ENCODE measurements around the gene LGMN. TPM values are rescaled to one million over a fixed set of nuclear protein-coding genes. Genes with fewer than 3 reads are reported as not detected.

LGMN gene
- total RNA-seq, 2 experiments from 2014 or later, result 22.1 to 27.7 TPM

- Histone ChIP-seq H3K4me3 (ENCODE audit: low read depth, low read length, poor library complexity, severe bottlenecking) (no peak overlapping the region), H3K79me2 (ENCODE audit: insufficient read depth, low read depth, low read length) (no peaks in the 10 kb centered on the region), H3K36me3 (ENCODE audit: insufficient read depth, low read length) (no peaks in the 10 kb centered on the region), H4K20me1 (ENCODE audit: insufficient read depth, low read length) (no peaks in the 10 kb centered on the region), H2AFZ (ENCODE audit: low read length) (no peak overlapping the region), H3K9me3 (ENCODE audit: low read length) (no peaks in the 10 kb centered on the region), H3K27ac (ENCODE audit: low read depth, low read length, poor library complexity, severe bottlenecking) (no peak overlapping the region), H3K4me2 (ENCODE audit: low read length) (no peak overlapping the region), H3K4me1 (ENCODE audit: insufficient read depth, low read length, poor library complexity, severe bottlenecking) (no peaks in the 10 kb centered on the region), H3K9me2 (ENCODE audit: insufficient read depth, low read length) (no peaks in the 10 kb centered on the region)
- POLR2A ChIA-PET, result interaction anchor here (0.9 kb wide), 1 partner anchor 90 kb away, joined by 4 read pairs; no protein-coding TSS in a partner anchor
- TF ChIP-seq CTCF (conservative IDR thresholded peaks at IDR 0.05; ENCODE audit: low read length) (peak; percentile 71), EZH2phosphoT487 (IDR thresholded peaks at IDR 0.05; ENCODE audit: borderline replicate concordance, low read depth, low read length) (no peak)
- intact Hi-C loops (cut with micrococcal nuclease; ENCODE audit: unreplicated experiment), result no loop called here
- DNase-seq (ENCODE audit: low spot score), result peak; percentile 28
- BruUV-seq (replicated peaks), result no TSS peak
- CTCF ChIA-PET (ENCODE audit: unreplicated experiment), result interaction anchor here (0.6 kb wide), 1 partner anchor 92 kb away, joined by 5 read pairs; no protein-coding TSS in a partner anchor
Observed at GRCh38 chr14:92690171-92691011, 58.0 kb downstream of the LGMN start.

GRCh38 chr14:92688434-92689375 is 59.7 kb downstream of the LGMN start:
- intact Hi-C loops (cut with micrococcal nuclease; ENCODE audit: unreplicated experiment), result no loop called here
- no peaks in the 10 kb centered on the region for H4K20me1 ChIP-seq (ENCODE audit: insufficient read depth, low read length)
- no TSS peak for BruUV-seq (replicated peaks)
- no peak overlapping the region for H3K4me2 ChIP-seq (ENCODE audit: low read length)
- H2AFZ ChIP-seq (ENCODE audit: low read length), result no peak overlapping the region
- H3K4me1 ChIP-seq (ENCODE audit: insufficient read depth, low read length, poor library complexity, severe bottlenecking), result no peaks in the 10 kb centered on the region
- CTCF ChIA-PET (ENCODE audit: unreplicated experiment), result no interaction called here
- H3K36me3 ChIP-seq (ENCODE audit: insufficient read depth, low read length), result no peaks in the 10 kb centered on the region
- H3K9me2 ChIP-seq (ENCODE audit: insufficient read depth, low read length), result no peaks in the 10 kb centered on the region
- no peak for TF ChIP-seq CTCF (conservative IDR thresholded peaks at IDR 0.05; ENCODE audit: low read length)
- TF ChIP-seq EZH2phosphoT487 (IDR thresholded peaks at IDR 0.05; ENCODE audit: borderline replicate concordance, low read depth, low read length), result no peak
- no peak for DNase-seq (ENCODE audit: low spot score)
- H3K4me3 ChIP-seq (ENCODE audit: low read depth, low read length, poor library complexity, severe bottlenecking), result no peak overlapping the region
- no peaks in the 10 kb centered on the region for H3K9me3 ChIP-seq (ENCODE audit: low read length)
- H3K27ac ChIP-seq (ENCODE audit: low read depth, low read length, poor library complexity, severe bottlenecking), result no peak overlapping the region
- H3K79me2 ChIP-seq (ENCODE audit: insufficient read depth, low read depth, low read length), result no peaks in the 10 kb centered on the region
- POLR2A ChIA-PET, result interaction anchor here (1.1 kb wide), 1 partner anchor 12 kb away, joined by 4 read pairs; no protein-coding TSS in a partner anchor
